Stimulated activated naive CD8-positive, alpha-beta T cell treated with anti-CD3 and anti-CD28 coated beads, Interleukin-15, amount 100 ng/mL, for 72 hours (primary cell): ENCODE measurements around the gene CYP19A1.
"Not testable (repeated sequence)": the region's sequence is repeated elsewhere in the genome, so short reads cannot be mapped to it uniquely, and the experiment has no call there.

Experiments used
- ATAC-seq: fragments of 150-1000 bp; cut with Tn5 transposase; 2 replicates; pipeline ENCODE4 v1.10.0; 2021; ENCODE audit warnings: mild to moderate bottlenecking, moderate library complexity
- DNase-seq, 2 donors: peaks; one replicate each; pipeline ENCODE4 v3.0.0; 2021 to 2022
- H3K27ac Mint-ChIP-seq, 2 donors: one replicate each; pipeline ENCODE4 v1.8.0; 2022; ENCODE audit warnings: mild to moderate bottlenecking in 2 of 2, mixed read lengths in 2 of 2, moderate library complexity in 2 of 2
- H3K27me3 Mint-ChIP-seq: one replicate; pipeline ENCODE4 v1.8.0; 2022; ENCODE audit warnings: mixed read lengths
- H3K4me1 Mint-ChIP-seq: one replicate; pipeline ENCODE4 v1.8.0; 2022; ENCODE audit warnings: mild to moderate bottlenecking, mixed read lengths
- H3K4me3 Mint-ChIP-seq, 2 donors: one replicate each; pipeline ENCODE4 v1.8.0; 2022; ENCODE audit warnings: mild to moderate bottlenecking in 2 of 2, mixed read lengths in 2 of 2, moderate library complexity in 1 of 2
- H3K9me3 Mint-ChIP-seq, 2 donors: one replicate each; pipeline ENCODE4 v1.8.0; 2022; ENCODE audit warnings: mixed read lengths in 2 of 2

CYP19A1 gene

GRCh38 chr15:51188791-51189190, 149.6 kb downstream of the CYP19A1 start:
- not testable (repeated sequence) for ATAC-seq, H3K27ac Mint-ChIP-seq, H3K4me1 Mint-ChIP-seq, H3K4me3 Mint-ChIP-seq, DNase-seq, H3K9me3 Mint-ChIP-seq
- peaks cover 48% of the 10 kb centered on the region for H3K27me3 Mint-ChIP-seq

- no peaks in the 10 kb centered on the region for H3K9me3 Mint-ChIP-seq
- DNase-seq (no peak), ATAC-seq (no peak)
- H3K4me1 Mint-ChIP-seq, result no peaks in the 10 kb centered on the region
- H3K4me3 Mint-ChIP-seq, result no peak overlapping the region
- peaks cover 34% of the 10 kb centered on the region for H3K27me3 Mint-ChIP-seq
- H3K27ac Mint-ChIP-seq, result no peak overlapping the region
These were observed 151.5 kb downstream of the CYP19A1 start for GRCh38 chr15:51186891-51187290.

- H3K4me3 Mint-ChIP-seq, result no peak overlapping the region
- H3K27me3 Mint-ChIP-seq, result peaks cover 40% of the 10 kb centered on the region
- DNase-seq (no peak), ATAC-seq (no peak)
- no peak overlapping the region for H3K27ac Mint-ChIP-seq
- no peaks in the 10 kb centered on the region for H3K9me3 Mint-ChIP-seq
- no peaks in the 10 kb centered on the region for H3K4me1 Mint-ChIP-seq
These were observed 152.2 kb downstream of the CYP19A1 start for GRCh38 chr15:51186181-51186705.

- H3K27me3 Mint-ChIP-seq, result peaks cover 40% of the 10 kb centered on the region
These were observed 152.9 kb downstream of the CYP19A1 start for GRCh38 chr15:51185213-51186159.

GRCh38 chr15:51184627-51185026, 153.8 kb downstream of the CYP19A1 start:
- Mint-ChIP-seq H3K27me3 (peaks cover 35% of the 10 kb centered on the region), H3K4me1 (no peaks in the 10 kb centered on the region), H3K4me3 (no peak overlapping the region), H3K9me3 (no peaks in the 10 kb centered on the region), H3K27ac (no peak overlapping the region)
- DNase-seq, result no peak
- ATAC-seq, result no peak

More at GRCh38 chr15:51185213-51186159, 152.9 kb downstream of the CYP19A1 start:
- Mint-ChIP-seq H3K9me3 (no peaks in the 10 kb centered on the region), H3K4me3 (no peak overlapping the region), H3K27ac (no peak overlapping the region), H3K4me1 (no peaks in the 10 kb centered on the region)
- DNase-seq (no peak), ATAC-seq (no peak)

- Mint-ChIP-seq H3K4me1 (no peaks in the 10 kb centered on the region), H3K4me3 (no peak overlapping the region), H3K27me3 (peaks cover 29% of the 10 kb centered on the region), H3K27ac (peak overlapping the region in 1 of 2 donors; percentile 79), H3K9me3 (no peaks in the 10 kb centered on the region)
- ATAC-seq, result no peak
- DNase-seq, result no peak
These were observed 155.3 kb downstream of the CYP19A1 start for GRCh38 chr15:51183076-51183475.

GRCh38 chr15:51181905-51182304, 156.5 kb downstream of the CYP19A1 start:
- H3K4me3 Mint-ChIP-seq, result no peak overlapping the region
- H3K27me3 Mint-ChIP-seq, result peaks cover 27% of the 10 kb centered on the region
- no peak for ATAC-seq
- H3K4me1 Mint-ChIP-seq, result no peaks in the 10 kb centered on the region
- H3K27ac Mint-ChIP-seq, result no peak overlapping the region
- DNase-seq, result no peak
- H3K9me3 Mint-ChIP-seq, result no peaks in the 10 kb centered on the region

- ATAC-seq (no peak), DNase-seq (no peak)
- Mint-ChIP-seq H3K27ac (no peak overlapping the region), H3K4me1 (no peaks in the 10 kb centered on the region), H3K27me3 (peaks cover 27% of the 10 kb centered on the region), H3K4me3 (no peak overlapping the region), H3K9me3 (no peaks in the 10 kb centered on the region)
These were observed 157.2 kb downstream of the CYP19A1 start for GRCh38 chr15:51181221-51181620.

GRCh38 chr15:51180534-51180933, 157.9 kb downstream of the CYP19A1 start:
- no peaks in the 10 kb centered on the region for H3K4me1 Mint-ChIP-seq
- peaks cover 22% of the 10 kb centered on the region for H3K27me3 Mint-ChIP-seq
- no peak overlapping the region for H3K27ac Mint-ChIP-seq
- no peaks in the 10 kb centered on the region for H3K9me3 Mint-ChIP-seq
- ATAC-seq (no peak), DNase-seq (no peak)
- H3K4me3 Mint-ChIP-seq, result no peak overlapping the region

- H3K4me3 Mint-ChIP-seq, result no peak overlapping the region
- H3K4me1 Mint-ChIP-seq, result no peaks in the 10 kb centered on the region
- no peak for DNase-seq
- H3K27ac Mint-ChIP-seq, result no peak overlapping the region
- peaks cover 19% of the 10 kb centered on the region for H3K27me3 Mint-ChIP-seq
- no peaks in the 10 kb centered on the region for H3K9me3 Mint-ChIP-seq
- no peak for ATAC-seq
These were observed 158.4 kb downstream of the CYP19A1 start for GRCh38 chr15:51180011-51180410.

GRCh38 chr15:51172193-51172592, 166.2 kb downstream of the CYP19A1 start:
- no peak overlapping the region for H3K4me3 Mint-ChIP-seq

GRCh38 chr15:51171634-51171932, 166.8 kb downstream of the CYP19A1 start:
- H3K27ac Mint-ChIP-seq, result no peak overlapping the region
- ATAC-seq (no peak), DNase-seq (no peak)
- H3K4me3 Mint-ChIP-seq, result no peak overlapping the region
- H3K27me3 Mint-ChIP-seq, result peaks cover 46% of the 10 kb centered on the region
- no peaks in the 10 kb centered on the region for H3K4me1 Mint-ChIP-seq
- H3K9me3 Mint-ChIP-seq, result no peaks in the 10 kb centered on the region

More at GRCh38 chr15:51172193-51172592, 166.2 kb downstream of the CYP19A1 start:
- DNase-seq (no peak), ATAC-seq (no peak)
- no peaks in the 10 kb centered on the region for H3K9me3 Mint-ChIP-seq
- H3K27ac Mint-ChIP-seq, result no peak overlapping the region
- peaks cover 46% of the 10 kb centered on the region for H3K27me3 Mint-ChIP-seq
- no peaks in the 10 kb centered on the region for H3K4me1 Mint-ChIP-seq

GRCh38 chr15:51170882-51171633, 167.3 kb downstream of the CYP19A1 start:
- Mint-ChIP-seq H3K27ac (peak overlapping the region; percentile 9 to 30), H3K4me3 (no peak overlapping the region), H3K27me3 (peaks cover 46% of the 10 kb centered on the region), H3K9me3 (no peaks in the 10 kb centered on the region), H3K4me1 (no peaks in the 10 kb centered on the region)
- DNase-seq (no peak), ATAC-seq (no peak)

GRCh38 chr15:51168700-51169099, 169.7 kb downstream of the CYP19A1 start:
- H3K4me1 Mint-ChIP-seq, result no peaks in the 10 kb centered on the region
- ATAC-seq (no peak), DNase-seq (no peak)
- no peaks in the 10 kb centered on the region for H3K9me3 Mint-ChIP-seq
- H3K27ac Mint-ChIP-seq, result no peak overlapping the region
- no peak overlapping the region for H3K4me3 Mint-ChIP-seq
- peaks cover 60% of the 10 kb centered on the region for H3K27me3 Mint-ChIP-seq

- no peak for DNase-seq
- Mint-ChIP-seq H3K27me3 (peaks cover 48% of the 10 kb centered on the region), H3K4me3 (no peak overlapping the region), H3K4me1 (peaks cover 10% of the 10 kb centered on the region), H3K9me3 (no peaks in the 10 kb centered on the region), H3K27ac (no peak overlapping the region)
- no peak for ATAC-seq
These were observed 174.6 kb downstream of the CYP19A1 start for GRCh38 chr15:51163843-51164242.
